ENCODE results near the gene CFAP299. TPM values are rescaled to one million over a fixed set of nuclear protein-coding genes. Genes with fewer than 3 reads are reported as not detected.

Gene CFAP299
- total and polyA plus RNA-seq, 9 of the 15 experiments (the other 6 are each of a cell fraction or from before 2014, with no cell fraction given) = 0.09 to 3.0 (median 0.76) TPM

- Histone ChIP-seq H3K4me1 (replicated peaks in 1 of 2; ENCODE audit: control insufficient read depth in 2 of 2, insufficient read depth in 2 of 2, low read length in 2 of 2) (no peaks in the 10 kb centered on the region), H3K27ac (ENCODE audit: extremely low read depth, low read depth, low read length) (no peak overlapping the region), H3K9ac (ENCODE audit: insufficient read depth in 1 of 2, low read depth in 2 of 2, low read length in 2 of 2) (no peak overlapping the region; a peak in 1 of 4 replicates), H3K9me3 (replicated peaks; ENCODE audit: control insufficient read depth, insufficient read depth, low read depth, low read length) (no peaks in the 10 kb centered on the region), H3K36me3 (ENCODE audit: control insufficient read depth, insufficient read depth, low read length) (no peaks in the 10 kb centered on the region), H4K20me1 (replicated peaks; ENCODE audit: control insufficient read depth, insufficient read depth, low read length) (no peaks in the 10 kb centered on the region), H3K4me3 (no peak overlapping the region), H3K79me2 (ENCODE audit: control insufficient read depth, insufficient read depth, low read length) (no peaks in the 10 kb centered on the region), H2AFZ (ENCODE audit: low read depth, low read length) (peak overlapping the region; percentile 58), H3K4me2 (ENCODE audit: insufficient read depth, low read length) (peak overlapping the region; percentile 45), H3K27me3 (ENCODE audit: control insufficient read depth in 2 of 2, insufficient read depth in 2 of 2, low read length in 2 of 2) (no peaks in the 10 kb centered on the region), H3K9me1 (ENCODE audit: control insufficient read depth, insufficient read depth, low read length) (no peaks in the 10 kb centered on the region)
- peak; percentile 29 for FAIRE-seq
- peak; percentile 77 for ATAC-seq
- in situ Hi-C loops (cut with MboI) (no loop called here), intact Hi-C loops (cut with micrococcal nuclease) (no loop called here)
- CTCF ChIA-PET (ENCODE audit: low intra/inter-chr PET ratio) = no interaction called here
- POLR2A ChIA-PET = interaction anchor here (0.6 to 1.2 kb wide), 4 partner anchors 13 to 1812 kb away, joined by 3 read pairs; no protein-coding TSS in a partner anchor
- BruUV-seq (replicated peaks) = no TSS peak
- WGBS (ENCODE audit: insufficient coverage, low coverage, missing lambda C conversion rate) = 8% methylated on average over 10 of the region's 10 CpGs
- peak in 3 of 4 experiments; percentile 9 to 42 (median 35) for DNase-seq (ENCODE audit: extremely low read depth in 1 of 4, low spot score in 3 of 4)
- no peak for TF ChIP-seq BRD9 (IDR thresholded peaks at IDR 0.05; ENCODE audit: low read depth, partially characterized antibody)
- no peak for TF ChIP-seq ZNF668 (CRISPR knock-in tag; IDR thresholded peaks at IDR 0.05)
- no peak for TF ChIP-seq HOMEZ (CRISPR knock-in tag; IDR thresholded peaks at IDR 0.05)
- no peak for TF ChIP-seq MAFG (tag; conservative IDR thresholded peaks at IDR 0.05)
- TF ChIP-seq ZNF778 (CRISPR knock-in tag; IDR thresholded peaks at IDR 0.05) = no peak
- peak; percentile 30; the same call in 1 of the 2 replicates for TF ChIP-seq ATF3 (IDR thresholded peaks at IDR 0.05)
- no peak for TF ChIP-seq ATF3 (CRISPR knock-in tag; conservative IDR thresholded peaks at IDR 0.05)
- TF ChIP-seq ZNF408 (CRISPR knock-in tag; IDR thresholded peaks at IDR 0.05; ENCODE audit: low read depth) = no peak
- TF ChIP-seq FOSL1 (tag; conservative IDR thresholded peaks at IDR 0.05) = peak; percentile 57; the same call in 1 of the 2 replicates
- no peak for TF ChIP-seq RUNX1 (IDR thresholded peaks at IDR 0.05; ENCODE audit: low read depth)
- TF ChIP-seq ZMIZ1 (IDR thresholded peaks at IDR 0.05; ENCODE audit: low read depth in 2 of 2, low read length in 2 of 2) = no peak
- no peak for TF ChIP-seq HINFP (tag; conservative IDR thresholded peaks at IDR 0.05; ENCODE audit: low read depth)
- TF ChIP-seq HLTF (IDR thresholded peaks at IDR 0.05) = no peak
- TF ChIP-seq TCFL5 (CRISPR knock-in tag; conservative IDR thresholded peaks at IDR 0.05) = no peak
- no peak for TF ChIP-seq HNRNPLL (IDR thresholded peaks at IDR 0.05; ENCODE audit: low read depth, low read length, poor library complexity, severe bottlenecking)
Measured at GRCh38 chr4:80307774-80308465, 27.6 kb upstream of the CFAP299 start.

All from K562 (cell line).